HEK293T (cell line): ENCODE results near the gene TAGLN3.

ENCODE experiments used
- ARNT ChIP-seq: fragments of 450-650 bp; IDR thresholded peaks from 2 replicates; pipeline ENCODE4 v1.6.1; 2017; ENCODE audit warnings: mild to moderate bottlenecking
- BHLHE40 ChIP-seq: fragments of 450-650 bp; IDR thresholded peaks from 2 replicates; pipeline ENCODE4 v1.6.1; 2016; ENCODE audit warnings: mild to moderate bottlenecking, moderate library complexity, borderline replicate concordance
- FOXA1 ChIP-seq: fragments of 450-650 bp; IDR thresholded peaks from 2 replicates; pipeline ENCODE4 v1.6.1; 2016; ENCODE audit warnings: mild to moderate bottlenecking
- FOXK2 ChIP-seq: fragments of 450-650 bp; IDR thresholded peaks from 2 replicates; pipeline ENCODE4 v1.6.1; 2016; ENCODE audit warnings: mild to moderate bottlenecking
- FOXM1 ChIP-seq: fragments of 450-650 bp; IDR thresholded peaks from 2 replicates; pipeline ENCODE4 v1.6.1; 2017; ENCODE audit warnings: mild to moderate bottlenecking, borderline replicate concordance
- LEF1 ChIP-seq: fragments of 450-650 bp; IDR thresholded peaks from 2 replicates; pipeline ENCODE4 v1.6.1; 2017; ENCODE audit warnings: mild to moderate bottlenecking, borderline replicate concordance
- NFRKB ChIP-seq: fragments of 450-650 bp; IDR thresholded peaks from 2 replicates; pipeline ENCODE4 v1.6.1; 2016; ENCODE audit warnings: mild to moderate bottlenecking, moderate library complexity
- PKNOX1 ChIP-seq: fragments of 450-650 bp; IDR thresholded peaks from 2 replicates; pipeline ENCODE4 v1.6.1; 2016
- SP1 ChIP-seq: fragments of 450-650 bp; IDR thresholded peaks from 2 replicates; pipeline ENCODE4 v1.6.1; 2017
- SUZ12 ChIP-seq: fragments of 450-650 bp; IDR thresholded peaks from 2 replicates; pipeline ENCODE4 v1.6.1; 2016; ENCODE audit warnings: mild to moderate bottlenecking
- TARDBP ChIP-seq: fragments of 450-650 bp; IDR thresholded peaks from 2 replicates; pipeline ENCODE4 v1.6.1; 2016

- TF ChIP-seq PKNOX1, result no peak
- no peak for TF ChIP-seq FOXK2
- TF ChIP-seq FOXM1, result no peak
- no peak for TF ChIP-seq SUZ12
- no peak for TF ChIP-seq SP1
- TF ChIP-seq FOXA1, result no peak
- no peak for TF ChIP-seq BHLHE40
- TF ChIP-seq NFRKB, result no peak
- no peak for TF ChIP-seq TARDBP
- TF ChIP-seq LEF1, result no peak
- no peak for TF ChIP-seq ARNT
Observed at GRCh38 chr3:112046599-112046998, 47.9 kb downstream of the TAGLN3 start.
